ENCODE measurements around the gene WDR73.

GRCh38 chr15:84621358-84621979, 32.6 kb downstream of the WDR73 start:
- no peak for TF ChIP-seq POLR2A (IDR thresholded peaks at IDR 0.05)
- no peak for TF ChIP-seq CTCF (IDR thresholded peaks at IDR 0.05)

Measured in Peyer's patch (tissue), 4 donors.